Muscle of leg (tissue), 11 donors: ENCODE measurements around the gene RNLS. TPM values are rescaled to one million over a fixed set of nuclear protein-coding genes. Genes with fewer than 3 reads are reported as not detected.

Source experiments
- DNase-seq: peaks from one replicate; pipeline ENCODE4 v3.0.0; 2013
- H3K27ac ChIP-seq: one replicate; pipeline ENCODE4 v1.5.1; 2013; ENCODE audit warnings: mild to moderate bottlenecking, low read length, control low read depth
- H3K27me3 ChIP-seq: one replicate; pipeline ENCODE4 v1.6.1; 2013; ENCODE audit warnings: low read length; ENCODE audit not compliant: control insufficient read depth, insufficient read depth
- H3K36me3 ChIP-seq: one replicate; pipeline ENCODE4 v1.6.1; 2013; ENCODE audit warnings: low read length; ENCODE audit not compliant: control insufficient read depth, insufficient read depth
- H3K4me1 ChIP-seq: one replicate; pipeline ENCODE4 v1.6.1; 2013; ENCODE audit warnings: low read length; ENCODE audit not compliant: control insufficient read depth, insufficient read depth
- H3K4me3 ChIP-seq: one replicate; pipeline ENCODE4 v1.5.1; 2013; ENCODE audit warnings: low read length, control low read depth
- H3K9me3 ChIP-seq: replicated peaks from 2 replicates; pipeline ENCODE4 v1.6.1; 2013; ENCODE audit warnings: low read depth, low read length; ENCODE audit not compliant: control insufficient read depth
- WGBS: methylation state at CpG from one replicate; pipeline ENCODE4 v1.1.5; 2013; ENCODE audit warnings: missing lambda C conversion rate; ENCODE audit not compliant: insufficient coverage; 5-methylcytosine and 5-hydroxymethylcytosine counted together
- polyA plus RNA-seq, 8 donors: library from polyadenylated mRNA; unstranded; fragments of 120-200 nt; gene quantifications; one replicate each; pipeline versions ENCODE4 v1.2.1 to v1.2.3, GENCODE V29; 2013; ENCODE audit warnings: inconsistent platforms in 1 of 8, low replicate concordance in 1 of 8; ENCODE audit not compliant: insufficient read length in 8 of 8, insufficient read depth in 1 of 8
- total RNA-seq: library from RNA; stranded (reverse); fragments of 120-200 nt; gene quantifications from one replicate; pipeline ENCODE4 v1.2.4, GENCODE V29; 2013

Gene RNLS
- total and polyA plus RNA-seq, 9 donors = 2.0 to 4.5 (median 3.5) TPM

- WGBS = 86% methylated on average over 1 of the region's 6 CpGs
- Histone ChIP-seq H3K27ac (no peak overlapping the region), H3K9me3 (no peaks in the 10 kb centered on the region), H3K36me3 (no peaks in the 10 kb centered on the region), H3K4me1 (peaks cover 5% of the 10 kb centered on the region), H3K4me3 (no peak overlapping the region), H3K27me3 (no peaks in the 10 kb centered on the region)
- DNase-seq = peak; percentile 50
These were observed 312.0 kb downstream of the RNLS start for GRCh38 chr10:88270871-88271713.

GRCh38 chr10:88270061-88270808 lies 312.9 kb downstream of the RNLS start:
- Histone ChIP-seq H3K27ac (no peak overlapping the region), H3K27me3 (no peaks in the 10 kb centered on the region), H3K36me3 (no peaks in the 10 kb centered on the region), H3K4me3 (no peak overlapping the region), H3K9me3 (no peaks in the 10 kb centered on the region), H3K4me1 (peaks cover 5% of the 10 kb centered on the region)
- 94% methylated on average over 7 of the region's 9 CpGs for WGBS
- DNase-seq = no peak

GRCh38 chr10:88262591-88263234 lies 320.4 kb downstream of the RNLS start:
- Histone ChIP-seq H3K27me3 (no peaks in the 10 kb centered on the region), H3K36me3 (no peaks in the 10 kb centered on the region), H3K9me3 (no peaks in the 10 kb centered on the region), H3K4me3 (no peak overlapping the region), H3K4me1 (peaks cover 2% of the 10 kb centered on the region), H3K27ac (no peak overlapping the region)
- DNase-seq = no peak
- no CpG with 5 or more reads among the region's 5 CpGs for WGBS

GRCh38 chr10:88261152-88261551 lies 322.0 kb downstream of the RNLS start:
- Histone ChIP-seq H3K27me3 (no peaks in the 10 kb centered on the region), H3K27ac (no peak overlapping the region), H3K4me3 (no peak overlapping the region), H3K36me3 (no peaks in the 10 kb centered on the region), H3K9me3 (no peaks in the 10 kb centered on the region), H3K4me1 (peaks cover 5% of the 10 kb centered on the region)
- DNase-seq = no peak

- no peaks in the 10 kb centered on the region for H3K9me3 ChIP-seq
- H3K27ac ChIP-seq = no peak overlapping the region
- H3K4me1 ChIP-seq = peaks cover 9% of the 10 kb centered on the region
- H3K36me3 ChIP-seq = no peaks in the 10 kb centered on the region
- DNase-seq = no peak
- no peaks in the 10 kb centered on the region for H3K27me3 ChIP-seq
- no CpG with 5 or more reads among the region's 1 CpG for whole genome bisulfite sequencing
- H3K4me3 ChIP-seq = no peak overlapping the region
These were observed 322.6 kb downstream of the RNLS start for GRCh38 chr10:88260329-88261051.

- DNase-seq = no peak
- H3K27me3 ChIP-seq = no peaks in the 10 kb centered on the region
- H3K27ac ChIP-seq = no peak overlapping the region
- no peak overlapping the region for H3K4me3 ChIP-seq
- 100% methylated on average over 1 of the region's 6 CpGs for WGBS
- peaks cover 15% of the 10 kb centered on the region for H3K4me1 ChIP-seq
- no peaks in the 10 kb centered on the region for H3K36me3 ChIP-seq
- H3K9me3 ChIP-seq = no peaks in the 10 kb centered on the region
These were observed 323.7 kb downstream of the RNLS start for GRCh38 chr10:88259381-88259780.

- peak; percentile 52 for DNase-seq
- Histone ChIP-seq H3K36me3 (no peaks in the 10 kb centered on the region), H3K27ac (peak overlapping the region; percentile 79), H3K27me3 (no peaks in the 10 kb centered on the region), H3K4me1 (peaks cover 34% of the 10 kb centered on the region), H3K9me3 (no peaks in the 10 kb centered on the region), H3K4me3 (no peak overlapping the region)
- WGBS = no CpG with 5 or more reads among the region's 4 CpGs
These were observed 326.2 kb downstream of the RNLS start for GRCh38 chr10:88256886-88257285.

- Histone ChIP-seq H3K27me3 (no peaks in the 10 kb centered on the region), H3K27ac (peak overlapping the region; percentile 79)
- WGBS = 30% methylated on average over 9 of the region's 20 CpGs
These were observed 327.0 kb downstream of the RNLS start for GRCh38 chr10:88256013-88256680.

GRCh38 chr10:88254091-88254490 lies 329.0 kb downstream of the RNLS start:
- 40% methylated on average over 1 of the region's 1 CpG for WGBS
- no peak for DNase-seq

More at GRCh38 chr10:88256013-88256680, 327.0 kb downstream of the RNLS start:
- Histone ChIP-seq H3K4me3 (peak overlapping the region; percentile 6), H3K4me1 (peaks cover 34% of the 10 kb centered on the region), H3K36me3 (no peaks in the 10 kb centered on the region), H3K9me3 (no peaks in the 10 kb centered on the region)
- DNase-seq = peak; percentile 98

More at GRCh38 chr10:88254091-88254490, 329.0 kb downstream of the RNLS start:
- no peaks in the 10 kb centered on the region for H3K27me3 ChIP-seq
- no peak overlapping the region for H3K4me3 ChIP-seq
- H3K9me3 ChIP-seq = no peaks in the 10 kb centered on the region
- peaks cover 34% of the 10 kb centered on the region for H3K4me1 ChIP-seq
- no peak overlapping the region for H3K27ac ChIP-seq
- H3K36me3 ChIP-seq = no peaks in the 10 kb centered on the region
